ENCODE data around the gene ACVR2A.

The ACVR2A gene

GRCh38 chr2:147869934-147870333 lies 25.1 kb downstream of the ACVR2A start:
- ATAC-seq (ENCODE audit: low read depth) (no peak), DNase-seq (ENCODE audit: low spot score in 2 of 2) (no peak)
- Mint-ChIP-seq H3K36me3 (no peaks in the 10 kb centered on the region), H3K27ac (no peak overlapping the region), H3K4me3 (no peak overlapping the region), H3K27me3 (peaks cover 3% of the 10 kb centered on the region), H3K4me1 (no peaks in the 10 kb centered on the region), H3K9me3 (no peaks in the 10 kb centered on the region)

- no peak for DNase-seq (ENCODE audit: low spot score in 2 of 2)
- Mint-ChIP-seq H3K27ac (no peak overlapping the region), H3K9me3 (no peaks in the 10 kb centered on the region), H3K4me3 (no peak overlapping the region), H3K36me3 (no peaks in the 10 kb centered on the region), H3K4me1 (no peaks in the 10 kb centered on the region), H3K27me3 (peaks cover 3% of the 10 kb centered on the region)
- ATAC-seq (ENCODE audit: low read depth) = no peak
Measured at GRCh38 chr2:147872967-147873366, 28.1 kb downstream of the ACVR2A start.

GRCh38 chr2:147873859-147874483 lies 29.1 kb downstream of the ACVR2A start:
- H3K4me3 Mint-ChIP-seq = no peak overlapping the region
- ATAC-seq (ENCODE audit: low read depth) (no peak), DNase-seq (ENCODE audit: low spot score in 2 of 2) (no peak)
- no peak overlapping the region for H3K27ac Mint-ChIP-seq
- no peaks in the 10 kb centered on the region for H3K9me3 Mint-ChIP-seq
- H3K4me1 Mint-ChIP-seq = no peaks in the 10 kb centered on the region
- peaks cover 3% of the 10 kb centered on the region for H3K27me3 Mint-ChIP-seq
- H3K36me3 Mint-ChIP-seq = no peaks in the 10 kb centered on the region

- DNase-seq (ENCODE audit: low spot score in 2 of 2) (no peak), ATAC-seq (ENCODE audit: low read depth) (no peak)
- no peaks in the 10 kb centered on the region for H3K9me3 Mint-ChIP-seq
- no peak overlapping the region for H3K4me3 Mint-ChIP-seq
- H3K36me3 Mint-ChIP-seq = no peaks in the 10 kb centered on the region
- H3K4me1 Mint-ChIP-seq = peaks cover 6% of the 10 kb centered on the region
- H3K27me3 Mint-ChIP-seq = no peaks in the 10 kb centered on the region
- H3K27ac Mint-ChIP-seq = no peak overlapping the region
Measured at GRCh38 chr2:147879846-147880245, 35.0 kb downstream of the ACVR2A start.

GRCh38 chr2:147882631-147883030 lies 37.8 kb downstream of the ACVR2A start:
- Mint-ChIP-seq H3K27ac (no peak overlapping the region), H3K9me3 (no peaks in the 10 kb centered on the region), H3K36me3 (no peaks in the 10 kb centered on the region), H3K27me3 (no peaks in the 10 kb centered on the region), H3K4me3 (no peak overlapping the region), H3K4me1 (peaks cover 7% of the 10 kb centered on the region)
- no peak for ATAC-seq (ENCODE audit: low read depth)
- no peak for DNase-seq (ENCODE audit: low spot score in 2 of 2)

- Mint-ChIP-seq H3K9me3 (no peaks in the 10 kb centered on the region), H3K27ac (no peak overlapping the region), H3K4me3 (no peak overlapping the region), H3K36me3 (no peaks in the 10 kb centered on the region), H3K27me3 (no peaks in the 10 kb centered on the region), H3K4me1 (peaks cover 7% of the 10 kb centered on the region)
- ATAC-seq (ENCODE audit: low read depth) = no peak
- DNase-seq (ENCODE audit: low spot score in 2 of 2) = no peak
Measured at GRCh38 chr2:147884830-147885229, 40.0 kb downstream of the ACVR2A start.

- peaks cover 3% of the 10 kb centered on the region for H3K4me1 Mint-ChIP-seq
- H3K4me3 Mint-ChIP-seq = no peak overlapping the region
- no peak for ATAC-seq (ENCODE audit: low read depth)
- DNase-seq (ENCODE audit: low spot score in 2 of 2) = no peak
- H3K9me3 Mint-ChIP-seq = no peaks in the 10 kb centered on the region
- no peaks in the 10 kb centered on the region for H3K27me3 Mint-ChIP-seq
- H3K36me3 Mint-ChIP-seq = no peaks in the 10 kb centered on the region
- no peak overlapping the region for H3K27ac Mint-ChIP-seq
Measured at GRCh38 chr2:147886136-147886535, 41.3 kb downstream of the ACVR2A start.

- Mint-ChIP-seq H3K27me3 (no peaks in the 10 kb centered on the region), H3K27ac (no peak overlapping the region), H3K4me1 (peaks cover 3% of the 10 kb centered on the region), H3K36me3 (no peaks in the 10 kb centered on the region), H3K4me3 (no peak overlapping the region), H3K9me3 (no peaks in the 10 kb centered on the region)
- ATAC-seq (ENCODE audit: low read depth) (no peak), DNase-seq (ENCODE audit: low spot score in 2 of 2) (no peak)
Measured at GRCh38 chr2:147888680-147889079, 43.9 kb downstream of the ACVR2A start.

- H3K4me3 Mint-ChIP-seq = no peak overlapping the region
- peaks cover 7% of the 10 kb centered on the region for H3K36me3 Mint-ChIP-seq
- no peaks in the 10 kb centered on the region for H3K9me3 Mint-ChIP-seq
- DNase-seq (ENCODE audit: low spot score in 2 of 2) (no peak), ATAC-seq (ENCODE audit: low read depth) (no peak)
- H3K27ac Mint-ChIP-seq = no peak overlapping the region
- no peaks in the 10 kb centered on the region for H3K27me3 Mint-ChIP-seq
- H3K4me1 Mint-ChIP-seq = no peaks in the 10 kb centered on the region
Measured at GRCh38 chr2:147904051-147904450, 59.2 kb downstream of the ACVR2A start.

- no peaks in the 10 kb centered on the region for H3K4me1 Mint-ChIP-seq
Measured at GRCh38 chr2:147909178-147909577, 64.3 kb downstream of the ACVR2A start.

GRCh38 chr2:147910990-147911473 lies 66.2 kb downstream of the ACVR2A start:
- H3K36me3 Mint-ChIP-seq = peaks cover 7% of the 10 kb centered on the region
- DNase-seq (ENCODE audit: low spot score in 2 of 2) = peak; percentile 16 to 44
- no peak overlapping the region for H3K27ac Mint-ChIP-seq
- no peak for ATAC-seq (ENCODE audit: low read depth)
- H3K9me3 Mint-ChIP-seq = no peaks in the 10 kb centered on the region
- H3K4me1 Mint-ChIP-seq = no peaks in the 10 kb centered on the region
- no peak overlapping the region for H3K4me3 Mint-ChIP-seq
- no peaks in the 10 kb centered on the region for H3K27me3 Mint-ChIP-seq

More at GRCh38 chr2:147909178-147909577, 64.3 kb downstream of the ACVR2A start:
- Mint-ChIP-seq H3K27me3 (no peaks in the 10 kb centered on the region), H3K36me3 (peaks cover 7% of the 10 kb centered on the region), H3K4me3 (no peak overlapping the region), H3K27ac (no peak overlapping the region), H3K9me3 (no peaks in the 10 kb centered on the region)
- ATAC-seq (ENCODE audit: low read depth) = no peak
- no peak for DNase-seq (ENCODE audit: low spot score in 2 of 2)

GRCh38 chr2:147913701-147914480 lies 69.1 kb downstream of the ACVR2A start:
- H3K27me3 Mint-ChIP-seq = no peaks in the 10 kb centered on the region
- no peaks in the 10 kb centered on the region for H3K4me1 Mint-ChIP-seq
- no peak overlapping the region for H3K27ac Mint-ChIP-seq
- DNase-seq (ENCODE audit: low spot score in 2 of 2) (no peak), ATAC-seq (ENCODE audit: low read depth) (no peak)
- H3K4me3 Mint-ChIP-seq = no peak overlapping the region
- H3K36me3 Mint-ChIP-seq = no peaks in the 10 kb centered on the region
- no peaks in the 10 kb centered on the region for H3K9me3 Mint-ChIP-seq

- Mint-ChIP-seq H3K4me1 (no peaks in the 10 kb centered on the region), H3K4me3 (no peak overlapping the region), H3K27ac (no peak overlapping the region), H3K27me3 (no peaks in the 10 kb centered on the region), H3K9me3 (no peaks in the 10 kb centered on the region), H3K36me3 (no peaks in the 10 kb centered on the region)
- DNase-seq (ENCODE audit: low spot score in 2 of 2) (no peak), ATAC-seq (ENCODE audit: low read depth) (no peak)
Measured at GRCh38 chr2:147916067-147916466, 71.2 kb downstream of the ACVR2A start.

- Mint-ChIP-seq H3K27ac (no peak overlapping the region), H3K9me3 (no peaks in the 10 kb centered on the region), H3K4me3 (no peak overlapping the region), H3K4me1 (no peaks in the 10 kb centered on the region), H3K36me3 (no peaks in the 10 kb centered on the region), H3K27me3 (no peaks in the 10 kb centered on the region)
- ATAC-seq (ENCODE audit: low read depth) (no peak), DNase-seq (ENCODE audit: low spot score in 2 of 2) (no peak)
Measured at GRCh38 chr2:147916723-147917122, 71.9 kb downstream of the ACVR2A start.

- no peak for ATAC-seq (ENCODE audit: low read depth)
- Mint-ChIP-seq H3K4me1 (no peaks in the 10 kb centered on the region), H3K27me3 (no peaks in the 10 kb centered on the region), H3K36me3 (no peaks in the 10 kb centered on the region), H3K27ac (no peak overlapping the region), H3K9me3 (no peaks in the 10 kb centered on the region), H3K4me3 (no peak overlapping the region)
- no peak for DNase-seq (ENCODE audit: low spot score in 2 of 2)
Measured at GRCh38 chr2:147917161-147917560, 72.3 kb downstream of the ACVR2A start.

Measured in memory B cell (primary cell).